GM12873 (cell line): ENCODE data around the gene TSPAN32.

Experiments
- TF ChIP-seq, protein P1 (sequence below): IDR thresholded peaks from 2 replicates; pipeline ENCODE4 v1.5.1; 2012; ENCODE audit warnings: low read depth, mild to moderate bottlenecking, moderate library complexity, low read length, control low read depth; ENCODE audit not compliant: insufficient read depth; ENCODE audit errors: missing control alignments

Gene TSPAN32

DNA sequence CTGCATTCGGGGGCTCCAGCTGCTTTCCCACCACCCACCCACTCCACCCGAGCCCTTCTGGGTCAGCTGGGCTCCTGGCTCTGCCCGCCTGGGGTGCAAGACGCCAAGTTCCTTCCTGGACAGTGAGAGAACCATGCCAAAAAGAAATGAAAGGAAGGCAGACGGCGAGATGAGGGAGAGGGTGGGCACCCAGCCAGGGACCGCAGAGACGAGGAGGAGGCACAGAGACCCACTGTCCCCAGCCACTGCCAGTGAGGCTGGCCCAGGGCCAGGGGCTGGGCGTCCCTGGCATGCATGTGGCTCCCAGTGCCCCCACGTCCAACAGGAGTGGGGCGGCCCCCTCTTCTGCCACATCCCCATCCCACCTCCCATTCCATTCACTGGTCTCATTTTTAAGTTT lies 64.5 kb downstream of the TSPAN32 start:
- TF ChIP-seq, protein P1, sequence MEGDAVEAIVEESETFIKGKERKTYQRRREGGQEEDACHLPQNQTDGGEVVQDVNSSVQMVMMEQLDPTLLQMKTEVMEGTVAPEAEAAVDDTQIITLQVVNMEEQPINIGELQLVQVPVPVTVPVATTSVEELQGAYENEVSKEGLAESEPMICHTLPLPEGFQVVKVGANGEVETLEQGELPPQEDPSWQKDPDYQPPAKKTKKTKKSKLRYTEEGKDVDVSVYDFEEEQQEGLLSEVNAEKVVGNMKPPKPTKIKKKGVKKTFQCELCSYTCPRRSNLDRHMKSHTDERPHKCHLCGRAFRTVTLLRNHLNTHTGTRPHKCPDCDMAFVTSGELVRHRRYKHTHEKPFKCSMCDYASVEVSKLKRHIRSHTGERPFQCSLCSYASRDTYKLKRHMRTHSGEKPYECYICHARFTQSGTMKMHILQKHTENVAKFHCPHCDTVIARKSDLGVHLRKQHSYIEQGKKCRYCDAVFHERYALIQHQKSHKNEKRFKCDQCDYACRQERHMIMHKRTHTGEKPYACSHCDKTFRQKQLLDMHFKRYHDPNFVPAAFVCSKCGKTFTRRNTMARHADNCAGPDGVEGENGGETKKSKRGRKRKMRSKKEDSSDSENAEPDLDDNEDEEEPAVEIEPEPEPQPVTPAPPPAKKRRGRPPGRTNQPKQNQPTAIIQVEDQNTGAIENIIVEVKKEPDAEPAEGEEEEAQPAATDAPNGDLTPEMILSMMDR, result no peak

DNA sequence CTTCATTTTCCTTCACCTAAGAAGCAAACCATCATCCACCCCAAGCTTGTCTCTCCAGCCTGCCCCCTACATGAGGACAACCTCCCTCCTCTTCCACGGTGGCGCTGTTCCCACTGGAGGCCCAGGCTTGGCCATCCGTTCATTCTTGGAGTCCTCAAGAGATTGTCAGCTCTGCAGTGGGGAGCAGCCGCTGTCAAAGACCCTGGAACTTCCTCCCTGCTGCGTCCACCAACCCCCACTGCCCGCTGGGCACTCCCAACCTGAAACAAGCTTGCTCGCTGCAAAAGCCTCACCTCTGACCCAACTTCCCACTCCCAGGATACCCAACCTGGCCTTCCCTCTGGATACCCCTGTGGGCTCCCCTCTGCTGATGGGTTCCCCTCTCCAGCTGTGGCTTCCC lies 64.9 kb downstream of the TSPAN32 start:
- TF ChIP-seq, protein P1, result no peak

DNA sequence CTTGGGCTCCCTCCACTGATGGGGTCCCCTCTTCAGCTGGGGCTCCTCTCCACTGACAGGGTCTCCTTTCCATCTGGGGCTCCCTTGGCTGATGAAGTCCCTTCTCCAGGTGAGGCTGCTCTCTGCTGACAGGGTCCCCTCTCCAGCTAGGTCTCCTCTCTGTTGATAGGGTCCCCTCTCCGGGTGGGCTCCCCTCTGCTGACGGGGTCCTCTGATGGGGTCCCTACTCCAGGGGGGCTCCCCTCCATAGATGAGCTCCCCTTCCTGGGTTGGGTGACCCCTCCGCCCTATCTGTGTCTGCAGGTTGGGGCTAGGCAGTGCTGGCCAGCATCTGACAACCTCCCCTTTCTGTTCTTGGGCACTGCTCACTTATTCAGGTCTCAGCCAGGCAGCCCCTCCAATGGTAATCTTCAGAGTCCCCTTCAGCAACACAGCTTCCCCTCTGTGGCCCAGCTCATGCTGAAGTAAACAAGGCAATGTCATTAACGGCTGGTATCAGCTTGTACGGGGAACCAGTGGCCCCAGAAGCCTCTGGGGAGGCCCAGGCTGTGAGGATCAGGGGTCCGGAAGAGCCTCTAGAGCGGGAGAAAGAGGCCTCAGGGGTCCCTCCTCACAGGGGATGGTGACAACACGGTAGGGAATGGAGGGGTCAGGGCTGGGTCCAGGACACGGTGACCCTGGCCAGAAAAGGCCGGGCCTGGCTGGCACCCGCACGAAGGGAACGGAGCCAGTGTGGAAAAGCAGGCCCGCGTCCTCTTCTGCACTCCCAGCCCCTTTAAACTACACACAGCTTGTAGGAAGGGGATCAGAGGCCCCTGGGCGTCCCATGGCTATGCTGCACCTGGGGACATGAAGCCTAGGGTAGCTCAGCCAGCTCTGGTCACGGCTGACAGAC lies 65.7 kb downstream of the TSPAN32 start:
- TF ChIP-seq, protein P1, result no peak
